GM12892 (cell line): ENCODE results near the gene CCNE1.

Experiments
- POLR2A ChIP-seq: IDR thresholded peaks from 2 replicates; pipeline ENCODE4 v1.6.1; 2011; ENCODE audit warnings: low read depth, low read length, control low read depth
- POLR2AphosphoS5 ChIP-seq: IDR thresholded peaks from 2 replicates; pipeline ENCODE4 v1.6.1; 2011; ENCODE audit warnings: low read depth, low read length, control low read depth

DNA sequence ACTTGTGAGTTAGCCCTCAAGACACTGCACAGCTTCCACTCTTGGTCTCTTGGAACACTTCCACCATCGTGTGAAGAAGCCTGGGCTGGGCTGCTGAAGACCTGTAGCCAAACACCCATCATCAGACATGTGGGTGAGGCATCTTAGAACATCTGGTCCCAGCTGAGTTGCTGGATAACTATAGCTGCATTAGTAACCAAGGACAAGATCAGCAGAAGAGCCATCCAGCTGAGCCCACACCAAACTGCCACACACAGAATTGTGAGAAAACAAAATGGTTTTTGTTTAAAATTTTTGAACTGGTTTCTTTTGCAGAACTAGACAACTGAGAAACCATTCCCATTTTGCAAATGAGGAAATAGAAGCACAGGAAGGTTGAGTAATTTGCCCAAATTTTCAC lies 56.2 kb downstream of the CCNE1 start:
- TF ChIP-seq POLR2A (no peak), POLR2AphosphoS5 (no peak)
